ENCODE measurements around the gene GPX4.
A peak's percentile ranks its signal among the peaks of the same experiment; 100 is the strongest.
"Not testable (repeated sequence)": the region's sequence is repeated elsewhere in the genome, so short reads cannot be mapped to it uniquely, and the experiment has no call there.

GPX4 gene

GRCh38 chr19:1113986-1114483 lies 10.2 kb downstream of the GPX4 start:
- no peak for DNase-seq (ENCODE audit: low read depth in 3 of 3)

- DNase-seq (ENCODE audit: low read depth in 3 of 3), result not testable (repeated sequence)
Observed at GRCh38 chr19:1114728-1115127, 10.9 kb downstream of the GPX4 start.

- DNase-seq (ENCODE audit: low read depth in 3 of 3), result no peak
Observed at GRCh38 chr19:1115646-1116420, 12.0 kb downstream of the GPX4 start.

- no peak for DNase-seq (ENCODE audit: low read depth in 3 of 3)
Observed at GRCh38 chr19:1116726-1117581, 13.2 kb downstream of the GPX4 start.

- no peak for DNase-seq (ENCODE audit: low read depth in 3 of 3)
Observed at GRCh38 chr19:1117654-1118053, 13.9 kb downstream of the GPX4 start.

DNA sequence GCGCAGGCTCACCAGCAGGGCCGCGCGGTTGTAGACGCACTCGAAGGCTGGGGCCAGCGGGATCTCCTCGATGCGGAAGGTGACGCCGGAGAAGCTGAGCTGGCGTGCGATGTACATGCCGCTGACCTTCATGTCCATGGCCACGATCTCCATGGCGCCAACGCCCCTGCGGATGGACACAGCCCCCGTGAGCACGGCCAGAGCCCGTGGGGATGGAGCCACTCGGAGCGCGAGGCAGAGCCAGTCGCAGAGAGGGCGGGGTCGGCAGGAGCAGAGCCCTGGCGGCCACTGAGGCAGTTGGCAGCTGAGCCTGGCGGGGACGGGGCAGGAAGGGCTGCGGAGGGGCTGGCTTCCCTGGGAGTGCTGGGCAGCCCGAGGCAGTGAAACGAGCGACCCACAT lies 15.2 kb downstream of the GPX4 start:
- no peak for DNase-seq (ENCODE audit: low read depth in 3 of 3)

GRCh38 chr19:1119475-1120217 lies 15.9 kb downstream of the GPX4 start:
- no peak for DNase-seq (ENCODE audit: low read depth in 3 of 3)

- DNase-seq (ENCODE audit: low read depth in 3 of 3), result no peak
Observed at GRCh38 chr19:1121395-1121794, 17.6 kb downstream of the GPX4 start.

GRCh38 chr19:1122021-1122971 lies 18.5 kb downstream of the GPX4 start:
- DNase-seq (ENCODE audit: low read depth in 3 of 3), result no peak

DNA sequence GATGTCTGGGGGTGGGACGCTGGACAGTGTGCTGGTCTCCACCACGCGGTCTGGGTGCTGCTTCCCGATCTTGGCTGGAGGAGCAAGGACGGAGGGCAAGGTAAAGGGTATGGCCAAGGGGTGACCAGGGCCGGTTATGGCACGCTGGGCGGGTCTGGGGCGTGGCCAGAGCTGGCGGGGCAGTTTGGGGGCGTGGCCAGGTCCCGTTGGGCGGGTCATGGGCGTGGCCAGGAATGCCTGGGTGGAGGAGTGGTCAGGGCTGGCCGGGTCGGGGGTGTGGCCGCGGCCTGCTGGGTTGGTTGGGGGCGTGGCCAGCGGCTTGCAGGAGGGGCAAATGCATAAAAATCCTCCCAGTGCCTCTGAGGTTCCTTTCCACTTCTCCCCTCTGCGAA lies 19.2 kb downstream of the GPX4 start:
- DNase-seq (ENCODE audit: low read depth in 3 of 3), result peak; percentile 47 to 76 (median 68)

DNA sequence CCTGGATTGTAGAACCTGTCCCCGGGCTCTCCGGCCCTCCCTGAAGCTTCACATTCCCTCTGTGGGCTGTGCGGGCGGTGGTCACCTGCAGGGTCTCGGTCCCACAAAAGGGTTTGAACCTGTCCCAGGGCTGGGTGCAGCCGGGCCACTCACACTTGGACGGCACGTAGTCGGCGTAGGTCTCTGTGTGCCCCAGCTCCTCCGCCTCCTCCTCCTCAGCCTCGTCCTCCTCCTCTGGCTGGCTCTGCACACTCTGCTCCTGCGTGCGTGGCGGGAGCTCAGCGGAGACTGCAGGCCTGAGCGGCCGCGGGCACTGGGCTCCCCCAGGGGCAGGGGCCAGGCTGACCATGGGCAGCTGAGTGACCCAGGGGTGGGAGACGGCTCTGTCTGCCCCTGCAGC lies 19.6 kb downstream of the GPX4 start:
- DNase-seq (ENCODE audit: low read depth in 3 of 3), result no peak

DNA sequence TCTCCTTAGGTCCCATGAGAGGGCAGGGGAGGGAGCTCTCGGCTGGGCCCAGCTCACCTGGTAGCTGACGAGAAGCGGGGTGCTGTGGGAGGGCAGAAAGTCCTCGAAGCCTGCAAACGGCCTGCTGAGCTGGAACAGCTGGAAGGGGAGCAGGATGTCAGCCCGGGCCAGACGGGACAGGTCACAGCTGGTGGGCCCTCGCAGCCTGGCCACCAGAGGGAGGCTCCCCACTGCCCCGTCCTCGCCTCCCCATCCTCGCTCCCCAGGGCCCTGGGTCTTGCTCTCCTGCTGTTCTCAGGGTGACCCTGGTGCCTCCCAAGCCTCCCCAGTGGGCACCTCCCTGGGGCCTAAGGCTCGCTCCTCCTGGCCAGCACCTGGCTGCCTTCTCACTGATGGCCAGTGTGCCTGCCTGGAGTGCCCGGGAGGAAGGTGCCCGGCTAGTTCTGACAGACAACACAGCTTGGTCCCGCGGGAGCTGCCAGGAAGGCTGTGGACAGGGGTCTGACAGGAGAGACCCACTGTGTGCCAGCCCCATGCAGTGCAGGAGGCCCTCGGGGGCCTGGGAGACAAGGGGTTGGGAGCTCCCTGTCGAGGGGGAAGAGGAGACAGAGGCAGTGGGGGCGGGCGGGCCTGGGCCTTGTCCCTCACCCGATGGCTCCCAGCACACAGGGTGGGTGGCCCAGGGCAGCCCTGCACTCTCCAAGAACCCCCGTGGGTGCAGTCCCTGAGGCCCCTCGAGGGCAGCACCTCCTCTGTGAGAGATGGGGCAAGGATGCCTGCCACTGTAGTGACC lies 20.3 kb downstream of the GPX4 start:
- DNase-seq (ENCODE audit: low read depth in 3 of 3), result no peak

DNA sequence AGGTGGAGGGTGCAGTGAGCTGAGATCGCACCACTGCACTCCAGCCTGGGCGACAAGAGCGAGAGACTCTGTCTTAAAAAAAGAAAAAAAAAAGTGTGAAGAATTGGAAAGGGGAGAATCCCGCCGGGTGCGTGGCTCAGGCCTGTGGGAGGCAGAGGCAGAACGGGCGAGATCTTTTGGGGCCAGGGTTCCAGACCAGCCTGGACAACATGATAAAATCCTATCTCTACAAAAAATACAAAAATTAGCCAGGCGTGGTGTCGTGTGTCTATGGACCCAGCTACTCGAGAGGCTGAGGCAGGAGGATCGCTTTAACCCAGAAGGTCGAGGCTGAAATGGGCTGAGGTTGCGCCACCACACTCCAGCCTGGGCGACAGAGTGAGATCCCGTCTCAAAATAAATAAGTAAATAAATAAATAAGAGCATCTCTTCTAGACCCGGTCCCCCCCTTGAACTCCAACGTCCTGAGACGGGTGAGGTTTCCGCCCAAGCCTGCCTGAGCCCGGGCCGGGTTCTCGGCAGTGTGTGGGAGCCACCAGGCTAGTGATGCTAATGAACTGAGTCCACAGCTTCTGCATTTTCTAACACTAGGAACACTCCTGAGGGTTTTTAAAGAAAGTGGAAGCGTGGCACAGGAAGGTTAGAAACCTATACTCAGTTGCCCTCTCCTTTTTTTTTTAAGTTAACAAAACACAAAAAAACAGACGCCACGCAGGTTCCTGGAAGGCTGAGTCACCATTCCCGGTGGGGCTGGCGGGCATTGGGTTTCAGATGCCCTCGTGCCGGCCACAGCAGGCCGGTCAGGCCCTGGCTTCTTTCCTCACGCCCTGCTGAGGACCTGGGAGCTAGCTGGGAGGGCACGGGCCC lies 22.0 kb downstream of the GPX4 start:
- no peak for DNase-seq (ENCODE audit: low read depth in 3 of 3)

- no peak for DNase-seq (ENCODE audit: low read depth in 3 of 3)
Observed at GRCh38 chr19:1126984-1127760, 23.4 kb downstream of the GPX4 start.

- DNase-seq (ENCODE audit: low read depth in 3 of 3), result no peak
Observed at GRCh38 chr19:1128106-1128505, 24.3 kb downstream of the GPX4 start.

- not testable (repeated sequence) for DNase-seq (ENCODE audit: low read depth in 3 of 3)
Observed at GRCh38 chr19:1129084-1129483, 25.3 kb downstream of the GPX4 start.

DNA sequence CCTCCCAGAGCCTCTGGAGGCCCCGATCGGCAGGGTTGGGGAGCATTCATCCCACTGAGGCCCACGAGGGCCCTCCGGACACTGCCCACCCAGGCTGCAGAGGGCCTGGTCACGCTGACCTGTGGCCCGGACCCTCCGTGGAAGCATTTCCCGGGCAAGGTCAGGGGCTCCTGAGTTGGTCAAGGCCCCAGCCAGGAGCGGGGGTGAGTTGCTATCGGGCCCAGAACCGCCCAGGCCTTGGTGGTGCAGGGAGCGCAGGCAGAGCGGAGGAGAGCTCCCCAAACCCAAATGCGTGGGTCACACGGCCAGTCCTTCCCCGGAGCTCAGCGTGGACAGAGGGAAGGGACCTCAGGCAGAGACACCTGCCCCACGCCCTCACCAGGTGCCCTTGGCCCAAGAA lies 25.7 kb downstream of the GPX4 start:
- DNase-seq (ENCODE audit: low read depth in 3 of 3), result no peak
